Activated CD8-positive, alpha-beta memory T cell treated with anti-CD3 and anti-CD28 coated beads for 48 hours (primary cell): ENCODE measurements around the gene IRF2BP1.

ENCODE experiments used
- DNase-seq, 3 experiments: peaks; one replicate each; pipeline ENCODE4 v3.0.0-alpha.2; 2020; ENCODE audit warnings: low read depth in 2 of 3, low spot score in 2 of 3

Gene IRF2BP1

GRCh38 chr19:45863335-45863839 is 22.6 kb downstream of the IRF2BP1 start:
- DNase-seq: no peak

- peak; percentile 90 to 98 (median 95) for DNase-seq
Measured at GRCh38 chr19:45862564-45863334, 23.2 kb downstream of the IRF2BP1 start, which contains the start of gene SYMPK. TSS of gene SYMPK (minus strand) at chr19:45863147. CDS start at chr19:45854495, 8,652 bp downstream.

GRCh38 chr19:45862271-45862563 is 23.7 kb downstream of the IRF2BP1 start:
- DNase-seq: no peak

- no peak for DNase-seq
Measured at GRCh38 chr19:45860359-45861259, 25.3 kb downstream of the IRF2BP1 start.

GRCh38 chr19:45854167-45854778 is 31.7 kb downstream of the IRF2BP1 start:
- no peak for DNase-seq

- DNase-seq: no peak
Measured at GRCh38 chr19:45852983-45853382, 33.0 kb downstream of the IRF2BP1 start.

- no peak for DNase-seq
Measured at GRCh38 chr19:45852145-45852750, 33.7 kb downstream of the IRF2BP1 start.

GRCh38 chr19:45848922-45849321 is 37.0 kb downstream of the IRF2BP1 start:
- no peak for DNase-seq

- DNase-seq: no peak
Measured at GRCh38 chr19:45847663-45848062, 38.3 kb downstream of the IRF2BP1 start.

- DNase-seq: no peak
Measured at GRCh38 chr19:45842198-45842597, 43.7 kb downstream of the IRF2BP1 start.

GRCh38 chr19:45834970-45835369 is 51.0 kb downstream of the IRF2BP1 start:
- no peak for DNase-seq
